NB4 (cell line): ENCODE measurements around the gene PTPMT1.

Experiments used
- CTCF ChIP-seq: IDR thresholded peaks from one replicate; pipeline ENCODE4 v1.5.1; 2012; ENCODE audit warnings: low read depth, low read length
- MAX ChIP-seq: IDR thresholded peaks from 2 replicates; pipeline ENCODE4 v1.6.1; 2011; ENCODE audit warnings: low read depth, low read length
- POLR2A ChIP-seq: IDR thresholded peaks from 2 replicates; pipeline ENCODE4 v1.6.1; 2011; ENCODE audit warnings: mild to moderate bottlenecking; ENCODE audit not compliant: insufficient read length; ENCODE audit errors: extremely low read depth

- TF ChIP-seq CTCF (no peak), POLR2A (no peak), MAX (no peak)
Observed at GRCh38 chr11:47516155-47516554, 49.2 kb upstream of the PTPMT1 start.
